ENCODE results near the gene AP5M1. TPM values are rescaled to one million over a fixed set of nuclear protein-coding genes. Genes with fewer than 3 reads are reported as not detected.

The AP5M1 gene
- total RNA-seq, 1 donor: 22.4 TPM

Other genes starting within 250 kb of the AP5M1 start
- 14.0 TPM for gene EXOC5, start 66 bp upstream of the AP5M1 start, total RNA-seq
- gene NAA30, start 121.6 kb downstream of the AP5M1 start, total RNA-seq: 9.4 TPM
- gene CCDC198, start 224.9 kb downstream of the AP5M1 start, total RNA-seq: not detected

Measured in hematopoietic multipotent progenitor cell (in vitro differentiated cells).